ENCODE data around the gene EIF5A2.
"Not testable (repeated sequence)": the region's sequence is repeated elsewhere in the genome, so short reads cannot be mapped to it uniquely, and the experiment has no call there.

The EIF5A2 gene
- total RNA-seq = 8.3 to 15.6 (median 15.4) reads per million in 3 donors

GRCh38 chr3:170908235-170909116 is at the start of gene EIF5A2:
Gene EIF5A2 (minus strand): TSS chr3:170908637. CDS start chr3:170907806, 831 bp downstream.
- Histone ChIP-seq H3K4me3 (ENCODE audit: insufficient read depth, low read depth, low read length, poor library complexity, severe bottlenecking) (peak within 1 kb of the TSS; percentile 79), H3K27me3 (replicated peaks; ENCODE audit: control insufficient read depth, insufficient read depth, low read length, poor library complexity, severe bottlenecking) (no peaks in the 10 kb centered on the region), H3K36me3 (ENCODE audit: control insufficient read depth, insufficient read depth, low read length) (no peaks in the 10 kb centered on the region), H3K9me3 (ENCODE audit: control insufficient read depth, low read length) (peaks cover 11% of the 10 kb centered on the region), H3K27ac (ENCODE audit: insufficient read depth, low read length, poor library complexity, severe bottlenecking) (peak within 1 kb of the TSS; percentile 70), H3K4me1 (ENCODE audit: control insufficient read depth, insufficient read depth, low read length, poor library complexity, severe bottlenecking) (peaks cover 5% of the 10 kb centered on the region)
- DNase-seq = peak; percentile 93 to 95 (median 94)

- Histone ChIP-seq H3K4me1 (ENCODE audit: control insufficient read depth, insufficient read depth, low read length, poor library complexity, severe bottlenecking) (no peaks in the 10 kb centered on the region), H3K9me3 (ENCODE audit: control insufficient read depth, low read length) (no peaks in the 10 kb centered on the region), H3K36me3 (ENCODE audit: control insufficient read depth, insufficient read depth, low read length) (no peaks in the 10 kb centered on the region), H3K4me3 (ENCODE audit: insufficient read depth, low read depth, low read length, poor library complexity, severe bottlenecking) (no peak overlapping the region), H3K27me3 (replicated peaks; ENCODE audit: control insufficient read depth, insufficient read depth, low read length, poor library complexity, severe bottlenecking) (no peaks in the 10 kb centered on the region), H3K27ac (ENCODE audit: insufficient read depth, low read length, poor library complexity, severe bottlenecking) (no peak overlapping the region)
- no peak for DNase-seq
Observed at GRCh38 chr3:170956647-170957046, 48.2 kb upstream of the EIF5A2 start.

GRCh38 chr3:170953736-170954135 is 45.3 kb upstream of the EIF5A2 start:
- Histone ChIP-seq H3K27me3 (replicated peaks; ENCODE audit: control insufficient read depth, insufficient read depth, low read length, poor library complexity, severe bottlenecking) (no peaks in the 10 kb centered on the region), H3K27ac (ENCODE audit: insufficient read depth, low read length, poor library complexity, severe bottlenecking) (no peak overlapping the region), H3K9me3 (ENCODE audit: control insufficient read depth, low read length) (no peaks in the 10 kb centered on the region), H3K36me3 (ENCODE audit: control insufficient read depth, insufficient read depth, low read length) (no peaks in the 10 kb centered on the region), H3K4me3 (ENCODE audit: insufficient read depth, low read depth, low read length, poor library complexity, severe bottlenecking) (no peak overlapping the region), H3K4me1 (ENCODE audit: control insufficient read depth, insufficient read depth, low read length, poor library complexity, severe bottlenecking) (no peaks in the 10 kb centered on the region)
- DNase-seq = no peak

GRCh38 chr3:170953229-170953628 is 44.8 kb upstream of the EIF5A2 start:
- no peaks in the 10 kb centered on the region for H3K36me3 ChIP-seq (ENCODE audit: control insufficient read depth, insufficient read depth, low read length)
- no peaks in the 10 kb centered on the region for H3K27me3 ChIP-seq (replicated peaks; ENCODE audit: control insufficient read depth, insufficient read depth, low read length, poor library complexity, severe bottlenecking)
- no peaks in the 10 kb centered on the region for H3K4me1 ChIP-seq (ENCODE audit: control insufficient read depth, insufficient read depth, low read length, poor library complexity, severe bottlenecking)
- H3K9me3 ChIP-seq (ENCODE audit: control insufficient read depth, low read length) = no peaks in the 10 kb centered on the region
- H3K4me3 ChIP-seq (ENCODE audit: insufficient read depth, low read depth, low read length, poor library complexity, severe bottlenecking) = no peak overlapping the region
- no peak for DNase-seq
- no peak overlapping the region for H3K27ac ChIP-seq (ENCODE audit: insufficient read depth, low read length, poor library complexity, severe bottlenecking)

GRCh38 chr3:170949211-170949610 is 40.8 kb upstream of the EIF5A2 start:
- Histone ChIP-seq H3K27me3 (replicated peaks; ENCODE audit: control insufficient read depth, insufficient read depth, low read length, poor library complexity, severe bottlenecking) (no peaks in the 10 kb centered on the region), H3K27ac (ENCODE audit: insufficient read depth, low read length, poor library complexity, severe bottlenecking) (no peak overlapping the region), H3K4me3 (ENCODE audit: insufficient read depth, low read depth, low read length, poor library complexity, severe bottlenecking) (no peak overlapping the region), H3K4me1 (ENCODE audit: control insufficient read depth, insufficient read depth, low read length, poor library complexity, severe bottlenecking) (no peaks in the 10 kb centered on the region), H3K36me3 (ENCODE audit: control insufficient read depth, insufficient read depth, low read length) (no peaks in the 10 kb centered on the region), H3K9me3 (ENCODE audit: control insufficient read depth, low read length) (no peaks in the 10 kb centered on the region)
- no peak for DNase-seq

GRCh38 chr3:170947018-170947769 is 38.8 kb upstream of the EIF5A2 start:
- Histone ChIP-seq H3K4me1 (ENCODE audit: control insufficient read depth, insufficient read depth, low read length, poor library complexity, severe bottlenecking) (no peaks in the 10 kb centered on the region), H3K9me3 (ENCODE audit: control insufficient read depth, low read length) (no peaks in the 10 kb centered on the region), H3K36me3 (ENCODE audit: control insufficient read depth, insufficient read depth, low read length) (no peaks in the 10 kb centered on the region), H3K27ac (ENCODE audit: insufficient read depth, low read length, poor library complexity, severe bottlenecking) (no peak overlapping the region), H3K27me3 (replicated peaks; ENCODE audit: control insufficient read depth, insufficient read depth, low read length, poor library complexity, severe bottlenecking) (no peaks in the 10 kb centered on the region), H3K4me3 (ENCODE audit: insufficient read depth, low read depth, low read length, poor library complexity, severe bottlenecking) (no peak overlapping the region)
- no peak for DNase-seq

GRCh38 chr3:170942011-170942410 is 33.6 kb upstream of the EIF5A2 start:
- Histone ChIP-seq H3K27ac (ENCODE audit: insufficient read depth, low read length, poor library complexity, severe bottlenecking) (no peak overlapping the region), H3K4me1 (ENCODE audit: control insufficient read depth, insufficient read depth, low read length, poor library complexity, severe bottlenecking) (no peaks in the 10 kb centered on the region), H3K36me3 (ENCODE audit: control insufficient read depth, insufficient read depth, low read length) (no peaks in the 10 kb centered on the region), H3K27me3 (replicated peaks; ENCODE audit: control insufficient read depth, insufficient read depth, low read length, poor library complexity, severe bottlenecking) (no peaks in the 10 kb centered on the region), H3K4me3 (ENCODE audit: insufficient read depth, low read depth, low read length, poor library complexity, severe bottlenecking) (no peak overlapping the region), H3K9me3 (ENCODE audit: control insufficient read depth, low read length) (no peaks in the 10 kb centered on the region)
- no peak for DNase-seq

GRCh38 chr3:170941551-170941950 is 33.1 kb upstream of the EIF5A2 start:
- no peak overlapping the region for H3K4me3 ChIP-seq (ENCODE audit: insufficient read depth, low read depth, low read length, poor library complexity, severe bottlenecking)
- no peaks in the 10 kb centered on the region for H3K36me3 ChIP-seq (ENCODE audit: control insufficient read depth, insufficient read depth, low read length)
- no peaks in the 10 kb centered on the region for H3K4me1 ChIP-seq (ENCODE audit: control insufficient read depth, insufficient read depth, low read length, poor library complexity, severe bottlenecking)
- no peaks in the 10 kb centered on the region for H3K27me3 ChIP-seq (replicated peaks; ENCODE audit: control insufficient read depth, insufficient read depth, low read length, poor library complexity, severe bottlenecking)
- no peak for DNase-seq
- no peak overlapping the region for H3K27ac ChIP-seq (ENCODE audit: insufficient read depth, low read length, poor library complexity, severe bottlenecking)
- H3K9me3 ChIP-seq (ENCODE audit: control insufficient read depth, low read length) = no peaks in the 10 kb centered on the region

GRCh38 chr3:170933039-170933438 is 24.6 kb upstream of the EIF5A2 start:
- H3K4me1 ChIP-seq (ENCODE audit: control insufficient read depth, insufficient read depth, low read length, poor library complexity, severe bottlenecking); DNase-seq; H3K4me3 ChIP-seq (ENCODE audit: insufficient read depth, low read depth, low read length, poor library complexity, severe bottlenecking); H3K27ac ChIP-seq (ENCODE audit: insufficient read depth, low read length, poor library complexity, severe bottlenecking); H3K36me3 ChIP-seq (ENCODE audit: control insufficient read depth, insufficient read depth, low read length); H3K9me3 ChIP-seq (ENCODE audit: control insufficient read depth, low read length); H3K27me3 ChIP-seq (replicated peaks; ENCODE audit: control insufficient read depth, insufficient read depth, low read length, poor library complexity, severe bottlenecking): not testable (repeated sequence)

GRCh38 chr3:170923553-170923952 is 15.1 kb upstream of the EIF5A2 start:
- not testable (repeated sequence) for H3K27ac ChIP-seq (ENCODE audit: insufficient read depth, low read length, poor library complexity, severe bottlenecking); DNase-seq; H3K27me3 ChIP-seq (replicated peaks; ENCODE audit: control insufficient read depth, insufficient read depth, low read length, poor library complexity, severe bottlenecking); H3K4me1 ChIP-seq (ENCODE audit: control insufficient read depth, insufficient read depth, low read length, poor library complexity, severe bottlenecking); H3K4me3 ChIP-seq (ENCODE audit: insufficient read depth, low read depth, low read length, poor library complexity, severe bottlenecking); H3K9me3 ChIP-seq (ENCODE audit: control insufficient read depth, low read length); H3K36me3 ChIP-seq (ENCODE audit: control insufficient read depth, insufficient read depth, low read length)

Measured in effector memory CD4-positive, alpha-beta T cell (primary cell).